ENCODE measurements around the gene TRIM8.
"Not testable (repeated sequence)": the region's sequence is repeated elsewhere in the genome, so short reads cannot be mapped to it uniquely, and the experiment has no call there.

TRIM8 gene

DNA sequence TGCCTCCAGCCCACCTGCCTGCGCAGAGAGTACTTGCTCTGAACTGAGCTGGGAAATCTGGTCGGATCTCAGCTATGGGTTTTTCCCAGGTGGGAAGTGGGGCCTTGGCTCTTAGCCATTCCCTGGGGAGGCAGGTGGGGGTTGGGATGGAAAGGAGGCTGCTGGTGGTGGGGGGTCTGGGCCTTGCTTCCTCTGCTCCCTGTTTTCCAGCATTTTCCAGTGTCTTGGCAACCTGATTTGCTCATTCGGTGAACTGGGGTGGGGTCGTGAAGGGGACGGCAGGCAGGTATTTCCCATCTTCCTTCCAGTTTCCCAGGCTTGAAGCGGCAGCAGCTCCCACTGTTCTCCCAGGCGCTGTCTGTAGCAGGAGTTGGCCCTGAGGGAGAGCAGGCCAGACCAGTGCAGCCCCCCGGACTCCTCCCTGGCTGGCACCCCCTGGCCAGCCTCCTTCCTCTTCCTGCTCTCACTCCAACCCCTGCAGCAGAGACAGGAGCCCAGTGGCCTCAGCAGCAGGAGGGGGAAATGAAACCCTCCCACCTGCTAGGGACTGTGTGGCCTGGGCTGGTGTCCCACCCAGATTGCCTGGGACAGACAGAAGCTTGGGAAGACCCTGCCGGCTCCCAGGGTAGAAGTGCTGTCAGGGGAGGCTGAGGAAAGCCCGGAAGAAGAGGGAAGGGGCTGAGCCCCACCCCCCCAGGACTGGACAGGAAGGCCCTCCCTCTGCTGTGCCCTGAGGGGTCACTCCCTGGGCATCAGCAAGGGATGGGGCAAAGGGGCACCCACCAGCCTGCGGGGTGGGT, 6.6 kb downstream of the TRIM8 start:
- DNase-seq (no peak), ATAC-seq (no peak)

DNA sequence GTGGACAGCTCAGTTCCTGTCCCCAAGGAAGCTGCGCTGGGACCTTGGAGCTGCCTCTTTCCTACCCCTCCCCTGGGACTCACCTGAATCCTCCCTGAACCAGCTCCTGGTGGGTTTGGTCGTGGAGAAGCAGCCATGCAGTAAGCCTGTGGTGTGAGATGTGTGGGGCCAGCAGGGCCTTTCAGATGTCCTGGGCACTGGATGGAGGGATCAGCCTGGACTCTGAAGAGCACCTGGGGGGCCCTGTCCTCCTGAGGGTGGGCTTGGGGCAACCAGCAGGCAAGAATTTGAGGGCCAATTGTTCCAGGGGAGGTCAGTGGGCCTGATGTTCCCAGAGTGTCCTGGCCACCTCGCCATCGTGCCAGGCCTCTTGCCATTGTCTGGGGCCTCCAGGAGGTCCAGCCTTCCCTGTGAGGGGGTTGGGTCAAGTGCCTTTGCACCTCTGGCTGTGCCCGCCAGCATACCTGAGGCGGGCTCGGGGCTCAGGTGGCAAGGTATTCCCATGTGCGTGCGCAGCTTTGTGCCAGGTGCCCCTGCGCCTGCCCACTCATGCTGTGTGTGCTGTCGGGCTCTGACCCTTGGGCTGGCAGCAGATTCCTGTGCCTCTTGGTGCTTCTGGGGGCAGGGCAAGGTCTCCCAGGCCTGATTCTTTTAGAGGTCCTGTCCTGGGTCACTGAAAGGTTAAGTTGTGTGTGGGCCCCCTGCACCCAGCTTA, 7.3 kb downstream of the TRIM8 start:
- peak; percentile 3 for ATAC-seq

DNA sequence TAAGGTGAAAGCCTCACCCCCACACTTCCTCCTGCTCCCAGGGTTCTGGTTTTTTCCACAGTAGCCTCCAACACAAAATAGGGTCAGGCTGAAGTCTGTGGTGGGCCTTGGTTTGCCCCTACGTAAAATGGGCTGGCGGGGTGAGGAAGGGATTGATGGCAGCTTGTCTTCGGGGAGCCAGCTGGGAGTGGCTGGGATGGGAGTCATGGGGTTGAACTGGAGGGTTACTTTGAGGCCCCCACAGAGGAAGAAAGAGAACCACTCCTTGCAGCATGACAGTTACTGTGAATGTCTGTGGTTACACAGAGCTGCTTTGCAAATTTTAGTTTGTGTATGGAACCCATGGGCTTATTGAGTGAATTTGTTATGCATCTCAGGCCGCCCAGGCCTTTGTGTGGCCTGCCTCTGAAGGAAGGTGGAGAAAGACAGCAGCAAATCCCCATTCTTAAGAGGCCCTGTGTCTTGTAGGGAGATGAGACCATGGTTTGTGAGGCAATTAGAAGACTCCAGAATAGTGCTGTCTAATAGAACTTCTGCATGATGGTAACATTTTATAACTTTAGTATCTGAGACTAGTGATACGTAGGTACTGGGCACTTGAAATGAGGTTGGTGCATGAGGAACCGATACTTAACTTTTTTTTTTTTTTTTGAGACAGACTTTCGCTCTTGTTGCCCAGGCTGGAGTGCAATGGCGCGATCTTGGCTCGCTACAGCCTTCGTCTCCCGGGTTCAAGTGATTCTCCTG, 8.1 kb downstream of the TRIM8 start:
- peak; percentile 48 for ATAC-seq

More for the DNA sequence above, 7.3 kb downstream of the TRIM8 start:
- DNase-seq = no peak

DNA sequence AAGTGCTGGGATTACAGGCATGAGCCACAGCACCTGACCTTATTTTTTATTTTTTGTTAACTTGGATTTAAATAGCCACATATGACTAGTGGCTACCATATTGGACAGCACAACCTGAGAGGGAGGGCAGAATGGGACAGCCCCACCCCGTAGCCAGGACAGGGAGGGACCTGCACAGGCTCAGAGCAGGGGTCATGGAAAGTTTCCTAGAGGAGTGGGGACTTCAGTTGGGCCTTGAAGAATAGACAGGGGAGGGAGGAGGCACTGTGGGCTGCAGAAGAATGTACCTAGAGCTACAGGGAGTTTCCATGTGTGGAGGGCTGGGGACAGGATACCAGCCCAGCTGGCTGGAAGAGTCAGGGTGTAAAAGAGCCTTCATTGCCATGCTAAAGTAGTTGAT, 8.8 kb downstream of the TRIM8 start:
- ATAC-seq (no peak), DNase-seq (no peak)

More for the DNA sequence above, 8.1 kb downstream of the TRIM8 start:
- DNase-seq = peak; percentile 51

DNA sequence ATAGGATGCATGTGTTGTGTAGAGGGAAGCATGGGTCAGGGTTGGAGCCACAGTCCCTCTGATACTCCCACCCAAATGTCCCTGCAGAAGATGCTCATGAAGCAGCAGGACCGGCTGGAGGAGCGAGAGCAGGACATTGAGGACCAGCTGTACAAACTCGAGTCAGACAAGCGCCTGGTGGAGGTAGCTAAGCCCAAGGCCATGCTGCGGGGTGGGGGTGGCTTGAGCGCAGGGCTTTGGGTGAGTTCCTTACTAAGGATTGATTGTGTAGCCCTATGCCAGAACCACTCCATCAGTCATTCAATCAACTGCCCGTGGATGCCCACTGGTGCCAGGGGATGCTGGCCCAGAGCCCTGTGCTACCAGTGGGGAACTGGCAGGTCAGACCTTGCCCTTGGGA, 10.3 kb downstream of the TRIM8 start:
- no peak for ATAC-seq
- DNase-seq = no peak

DNA sequence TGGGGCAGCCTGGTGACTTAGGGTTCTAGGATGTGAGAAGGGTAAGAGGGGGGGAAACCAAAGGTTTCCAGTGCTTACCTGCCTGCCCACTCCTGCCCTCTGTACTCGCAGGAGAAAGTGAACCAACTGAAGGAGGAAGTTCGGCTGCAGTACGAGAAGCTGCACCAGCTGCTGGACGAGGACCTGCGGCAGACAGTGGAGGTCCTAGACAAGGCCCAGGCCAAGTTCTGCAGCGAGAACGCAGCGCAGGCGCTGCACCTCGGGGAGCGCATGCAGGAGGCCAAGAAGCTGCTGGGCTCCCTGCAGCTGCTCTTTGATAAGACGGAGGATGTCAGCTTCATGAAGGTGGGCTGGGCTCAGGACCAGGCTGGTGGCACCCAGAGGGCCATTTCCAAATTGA, 10.7 kb downstream of the TRIM8 start:
- DNase-seq (no peak), ATAC-seq (no peak)

DNA sequence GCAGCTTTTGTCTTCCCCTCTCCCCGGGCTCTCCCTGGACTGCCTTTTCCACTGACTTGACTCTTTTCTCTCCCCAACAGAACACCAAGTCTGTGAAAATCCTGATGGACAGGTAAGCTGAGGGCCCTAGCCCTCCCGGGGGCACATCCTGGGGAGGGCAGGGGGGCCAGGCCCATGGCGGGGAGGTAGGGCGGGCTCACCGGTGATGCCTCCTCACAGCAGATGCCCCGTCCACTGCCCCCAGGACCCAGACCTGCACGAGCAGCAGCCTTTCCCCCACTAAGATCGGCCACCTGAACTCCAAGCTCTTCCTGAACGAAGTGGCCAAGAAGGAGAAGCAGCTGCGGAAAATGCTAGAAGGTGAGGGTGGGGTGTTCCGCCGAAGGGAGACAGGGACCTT, 11.7 kb downstream of the TRIM8 start:
- DNase-seq (no peak), ATAC-seq (no peak)

DNA sequence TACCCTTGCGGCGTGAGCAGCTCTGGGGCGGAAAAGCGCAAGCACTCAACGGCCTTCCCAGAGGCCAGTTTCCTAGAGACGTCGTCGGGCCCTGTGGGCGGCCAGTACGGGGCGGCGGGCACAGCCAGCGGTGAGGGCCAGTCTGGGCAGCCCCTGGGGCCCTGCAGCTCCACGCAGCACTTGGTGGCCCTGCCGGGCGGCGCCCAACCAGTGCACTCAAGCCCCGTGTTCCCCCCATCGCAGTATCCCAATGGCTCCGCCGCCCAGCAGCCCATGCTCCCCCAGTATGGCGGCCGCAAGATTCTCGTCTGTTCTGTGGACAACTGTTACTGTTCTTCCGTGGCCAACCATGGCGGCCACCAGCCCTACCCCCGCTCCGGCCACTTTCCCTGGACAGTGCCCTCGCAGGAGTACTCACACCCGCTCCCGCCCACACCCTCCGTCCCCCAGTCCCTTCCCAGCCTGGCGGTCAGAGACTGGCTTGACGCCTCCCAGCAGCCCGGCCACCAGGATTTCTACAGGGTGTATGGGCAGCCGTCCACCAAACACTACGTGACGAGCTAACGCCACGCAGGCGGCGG, 12.6 kb downstream of the TRIM8 start:
- ATAC-seq (no peak), DNase-seq (no peak)

DNA sequence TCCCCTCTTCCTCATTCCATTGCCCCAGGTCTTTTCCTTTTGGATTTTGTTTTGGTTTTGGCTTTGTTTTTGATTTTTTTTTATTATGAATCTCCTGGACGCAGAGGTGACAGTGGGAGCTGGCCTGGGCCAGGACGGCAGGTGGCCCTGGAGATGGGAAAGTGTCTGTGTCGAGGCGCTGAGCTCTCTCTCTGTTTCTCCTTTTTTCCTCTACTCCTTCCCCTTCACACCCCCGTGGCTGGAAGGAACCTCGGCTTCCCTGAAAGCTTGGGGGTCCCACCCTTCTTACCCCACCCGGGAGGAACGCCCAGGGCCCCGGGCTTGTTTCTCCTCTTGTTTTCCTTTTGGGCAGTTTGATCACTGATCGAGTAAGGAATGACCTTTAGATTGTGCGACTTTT, 13.2 kb downstream of the TRIM8 start:
- no peak for ATAC-seq
- DNase-seq = no peak

DNA sequence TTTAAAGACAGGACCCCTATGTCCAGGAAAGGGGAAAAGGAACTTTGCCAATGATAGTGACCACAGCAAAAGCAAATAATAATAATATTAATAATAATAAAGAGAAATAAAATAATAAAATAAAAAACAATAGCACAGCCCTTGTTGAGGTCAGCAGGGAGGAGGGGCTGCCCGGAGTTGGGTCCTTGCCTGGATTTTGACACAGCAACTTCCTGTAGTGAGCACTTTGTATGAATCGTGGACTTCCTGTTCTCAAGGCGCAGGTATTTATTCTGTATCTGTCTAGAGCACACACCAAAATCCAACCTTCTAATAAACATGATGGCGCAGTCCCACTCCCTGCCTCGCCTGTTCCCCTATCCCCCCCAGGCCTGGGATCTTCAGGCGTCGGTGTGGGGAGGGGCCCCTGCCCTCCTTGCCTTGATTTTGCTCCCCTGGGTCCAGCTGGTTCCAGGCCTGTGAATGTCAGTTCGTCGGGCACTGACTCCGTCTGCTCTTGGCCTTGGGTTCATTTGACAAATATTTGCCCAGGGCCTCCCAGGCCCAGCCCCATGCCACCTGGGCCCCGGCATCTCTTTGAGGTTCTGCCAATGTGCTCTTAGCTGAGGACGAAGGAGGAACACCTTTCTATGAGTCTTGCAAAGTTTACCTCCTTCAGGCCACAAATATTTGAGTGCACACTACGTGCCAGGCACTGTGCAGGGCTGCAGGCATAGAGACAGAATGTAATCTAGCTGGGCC, 13.9 kb downstream of the TRIM8 start:
- DNase-seq (no peak), ATAC-seq (no peak)

DNA sequence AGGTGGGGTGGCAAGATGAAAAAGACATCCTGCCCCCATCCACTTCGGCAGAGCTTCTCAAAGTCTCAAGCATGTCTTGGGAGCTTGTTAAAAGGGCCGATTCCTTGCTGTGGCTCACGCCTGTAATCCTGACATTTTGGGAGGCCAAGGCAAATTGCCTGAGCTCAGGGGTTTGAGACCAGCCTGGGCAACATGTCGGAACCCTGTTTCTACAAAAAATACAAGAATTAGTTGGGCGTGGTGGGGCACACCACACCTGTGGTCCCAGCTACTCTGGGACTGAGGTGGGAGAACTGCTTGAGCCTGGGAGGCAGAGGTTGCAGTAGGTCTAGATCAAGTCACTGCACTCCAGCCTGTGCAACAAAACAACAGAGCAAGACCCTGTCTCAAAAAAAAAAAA, 14.5 kb downstream of the TRIM8 start:
- DNase-seq (no peak), ATAC-seq (no peak)

DNA sequence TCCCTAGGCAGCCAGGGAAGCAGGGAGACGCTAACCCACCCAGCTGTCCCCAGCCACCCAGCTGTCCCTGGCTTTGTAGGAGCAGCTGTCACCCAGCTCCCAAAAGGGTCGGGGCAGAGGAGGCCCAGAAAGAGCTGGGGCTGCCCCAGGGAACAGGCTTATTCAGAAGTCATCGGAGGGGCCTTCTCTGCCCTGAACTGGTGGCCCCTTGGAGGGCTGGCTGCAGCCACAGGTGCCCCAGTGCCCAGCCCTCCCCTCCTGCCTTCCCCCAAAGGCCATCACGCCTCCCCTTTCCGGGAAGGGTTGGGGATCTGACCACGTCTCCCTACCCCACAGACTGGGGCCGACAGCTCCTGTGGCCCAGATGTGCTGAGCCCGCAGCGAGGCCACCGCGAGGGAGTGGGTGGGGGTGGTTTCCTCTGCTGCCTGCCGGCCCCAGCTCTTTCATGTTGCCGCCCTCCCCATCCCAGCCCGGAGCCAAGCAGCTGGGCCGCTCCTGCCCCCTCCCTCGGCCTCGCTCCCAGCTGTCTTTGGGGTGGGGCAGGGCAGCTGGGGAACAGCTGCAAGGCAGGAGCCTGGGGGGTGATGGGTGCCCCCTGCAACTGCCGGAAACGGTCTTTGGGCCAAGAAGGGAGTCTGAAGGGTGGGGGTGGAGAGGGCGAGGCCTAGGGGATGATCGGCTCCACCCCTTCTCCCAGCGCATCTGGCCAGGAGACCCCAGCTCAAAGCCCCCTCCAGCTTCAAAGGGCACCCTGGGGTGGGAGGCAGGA, 16.8 kb downstream of the TRIM8 start:
- DNase-seq = peak; percentile 87
- ATAC-seq = peak; percentile 88

DNA sequence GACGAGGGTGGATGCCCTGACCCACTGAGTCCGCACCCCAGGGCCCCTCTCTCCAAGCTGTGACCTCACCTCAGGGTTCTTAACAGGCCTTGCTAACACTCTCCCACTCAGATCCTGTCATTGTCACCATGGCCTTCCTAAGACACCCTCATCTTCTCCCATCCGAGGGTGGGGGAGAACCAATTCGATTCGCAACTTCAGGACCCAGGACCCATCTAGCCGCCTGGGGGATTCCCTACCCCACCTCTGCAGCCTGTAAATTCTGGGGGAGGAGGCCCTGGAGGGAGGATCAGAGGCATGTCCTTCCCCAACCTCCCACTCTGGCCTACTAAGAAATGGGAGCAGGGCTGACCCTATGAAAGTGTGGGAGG, 17.4 kb downstream of the TRIM8 start:
- peak; percentile 63 for ATAC-seq
- DNase-seq = no peak

DNA sequence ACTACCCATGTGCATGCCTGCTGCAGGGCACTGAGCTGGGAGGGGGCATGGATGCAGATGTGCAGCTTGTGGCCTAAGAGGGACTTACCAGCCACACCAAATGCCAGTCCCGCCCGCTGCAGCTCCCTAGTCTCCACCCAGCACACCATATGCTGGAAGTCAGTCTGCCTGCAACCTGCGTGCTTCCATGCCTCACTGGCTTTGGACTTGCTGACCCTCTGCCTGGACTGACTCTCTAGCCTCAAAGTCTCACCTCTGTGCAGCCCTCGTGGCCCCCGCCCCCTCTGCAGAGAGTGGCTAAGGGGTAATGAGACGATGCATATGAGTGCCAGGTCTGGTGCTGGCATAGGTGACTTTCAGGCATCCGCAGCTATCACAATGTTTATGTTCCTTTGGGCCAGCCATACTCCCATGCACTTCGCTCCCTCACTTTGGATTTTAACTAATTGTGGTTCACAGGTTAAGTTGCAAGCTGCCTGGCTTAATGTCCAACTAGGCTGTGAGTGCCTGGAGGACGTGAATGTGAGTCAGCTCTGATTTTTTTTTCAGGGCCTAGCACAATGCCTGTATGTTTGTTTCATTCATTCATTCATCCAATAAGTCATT, 21.7 kb downstream of the TRIM8 start:
- ATAC-seq (no peak), DNase-seq (no peak)

DNA sequence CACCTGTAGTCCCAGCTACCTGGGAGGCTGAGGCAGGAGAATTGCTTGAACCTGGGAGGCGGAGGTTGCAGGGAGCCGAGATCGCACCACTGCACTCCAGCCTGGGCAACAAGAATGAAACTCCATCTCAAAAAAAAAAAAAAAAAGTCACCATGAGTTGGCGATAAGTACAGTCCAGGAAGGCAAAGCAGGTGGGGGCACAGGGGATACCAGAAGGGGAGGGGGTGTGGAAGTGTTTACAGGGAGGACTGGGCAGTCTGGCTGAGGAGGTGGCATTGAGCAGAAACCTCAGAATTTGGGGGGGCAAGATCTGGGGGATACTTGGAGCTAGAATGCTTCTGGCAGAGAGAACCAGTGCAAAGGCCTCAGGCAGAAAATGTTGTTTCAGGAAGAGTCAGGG, 23.1 kb downstream of the TRIM8 start:
- not testable (repeated sequence) for ATAC-seq, DNase-seq

DNA sequence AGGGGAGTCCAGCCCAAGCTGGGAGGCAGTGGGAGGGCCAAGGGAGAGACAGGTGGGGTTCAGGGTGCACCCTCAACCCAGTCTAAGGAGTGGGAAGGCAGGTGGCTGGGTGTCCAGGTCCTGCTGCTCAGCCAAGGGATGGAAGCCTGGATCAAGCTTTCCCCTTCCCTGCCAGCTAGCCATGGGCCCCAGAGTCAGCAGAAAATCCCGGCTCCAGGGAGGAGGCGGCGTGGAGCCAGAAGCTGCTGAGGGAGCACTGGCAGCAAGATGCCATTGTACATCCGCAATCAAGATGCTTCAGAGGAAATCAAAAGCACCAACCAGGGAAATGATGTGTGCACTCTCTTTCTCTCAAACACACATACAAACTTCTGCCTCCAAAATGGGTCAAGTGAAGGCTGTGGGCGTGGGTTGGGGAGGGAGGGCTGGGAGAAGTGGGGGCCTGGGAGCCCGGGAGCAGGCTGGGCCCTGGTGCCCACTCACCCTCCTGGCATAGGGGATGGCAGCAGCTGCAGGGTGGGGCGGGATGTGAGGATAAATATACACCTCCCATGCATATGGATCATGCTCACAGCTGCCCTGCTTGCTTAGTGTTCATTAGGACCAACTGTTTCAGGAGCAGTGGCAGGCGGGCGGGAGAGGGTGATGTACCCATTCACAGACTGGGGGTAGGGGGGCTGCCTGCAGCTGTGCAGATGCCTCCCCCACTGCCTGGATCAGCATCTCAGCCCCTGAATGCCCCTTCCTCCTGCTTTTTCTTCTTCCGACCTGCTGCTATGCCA, 24.2 kb downstream of the TRIM8 start:
- ATAC-seq (no peak), DNase-seq (no peak)

DNA sequence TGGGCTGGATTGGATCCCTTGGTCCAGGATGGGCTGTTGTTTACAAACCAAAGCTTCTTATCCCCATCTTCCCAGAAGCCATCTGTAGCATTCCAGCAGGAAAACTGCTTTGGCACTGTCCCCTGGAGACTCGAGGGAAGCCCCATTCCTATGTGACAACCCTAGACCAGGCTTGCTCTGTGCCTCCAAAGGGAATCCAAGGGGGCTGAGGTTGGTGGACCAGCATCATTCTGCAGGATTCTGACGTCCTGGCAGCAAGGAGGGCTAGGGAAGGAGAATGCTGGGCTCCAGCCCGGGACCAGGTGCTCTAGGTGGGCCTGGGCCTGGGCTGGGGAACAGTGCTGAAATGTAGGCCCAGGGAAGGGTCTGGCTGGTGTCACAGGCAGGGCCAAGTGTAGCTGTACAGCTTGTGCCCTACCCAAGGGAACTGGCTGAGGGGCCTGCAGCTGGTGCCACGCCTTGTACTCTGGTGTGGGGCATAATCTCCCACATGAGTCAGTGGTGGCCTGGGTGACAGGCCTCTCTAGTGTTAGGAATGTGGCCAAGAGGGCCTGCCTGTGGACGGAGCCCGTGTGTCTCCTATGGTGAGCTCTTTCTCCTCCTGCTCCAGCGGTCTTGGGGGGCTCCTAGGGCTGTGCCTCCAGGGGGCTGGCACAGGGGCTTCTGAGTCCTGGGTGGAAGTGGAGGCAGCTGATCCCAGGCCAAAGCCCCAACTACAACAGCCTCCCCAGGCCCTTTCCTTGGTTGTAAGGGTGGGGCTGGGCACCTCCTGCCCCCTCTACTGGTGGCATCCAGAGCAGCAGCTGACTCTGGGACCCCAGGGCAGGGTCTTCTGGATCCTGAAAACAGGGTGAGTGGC, 25.2 kb downstream of the TRIM8 start:
- no peak for ATAC-seq
- no peak for DNase-seq

DNA sequence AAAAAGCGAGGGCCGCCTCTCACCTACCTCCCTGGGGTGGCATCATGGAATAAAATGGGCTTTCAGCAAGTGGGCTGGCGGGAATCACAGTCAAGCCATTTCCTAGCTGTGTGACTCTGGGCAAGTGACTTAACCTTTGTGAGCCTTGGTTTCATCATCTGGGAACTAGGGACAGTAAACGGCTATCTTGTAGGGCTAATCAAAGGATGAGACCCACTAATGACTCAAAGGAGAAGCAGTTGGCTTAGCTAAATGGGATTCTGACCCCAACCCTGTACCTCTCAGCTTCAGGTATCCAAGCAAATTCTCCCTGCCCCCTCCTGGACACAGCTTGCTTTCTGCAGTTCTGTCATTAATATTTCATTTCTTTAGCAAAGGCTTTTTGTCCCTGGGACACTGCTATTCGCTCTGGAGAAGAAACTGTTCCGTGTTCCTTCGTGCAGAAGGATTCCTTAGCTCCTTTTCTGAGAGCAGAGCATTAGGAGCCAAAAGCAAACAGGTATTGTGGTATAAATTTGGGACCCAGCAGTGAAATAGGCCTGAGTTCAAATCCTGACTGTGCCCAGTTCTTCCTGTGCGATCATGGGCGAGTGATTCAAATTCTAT, 25.9 kb downstream of the TRIM8 start:
- DNase-seq (no peak), ATAC-seq (no peak)

Measured in stimulated activated naive CD8-positive, alpha-beta T cell treated with anti-CD3 and anti-CD28 coated beads, Interleukin-15, Interleukin-2, amounts not matched to agents 100 U/mL and 50 U/mL, for 24 hours (primary cell).